Adipose tissue (tissue), 3 donors: Measurements from ENCODE around the gene RBMS3. TPM values are rescaled to one million over a fixed set of nuclear protein-coding genes. Genes with fewer than 3 reads are reported as not detected.

Experiments used
- H3K27ac ChIP-seq: one replicate; pipeline ENCODE4 v1.5.1; 2013; ENCODE audit warnings: low read depth, low read length
- WGBS, 3 donors: extraction: QIAGEN DNeasy Blood & Tissue Kit; methylation state at CpG; one replicate each; pipeline ENCODE4 v1.1.7; 2013; 5-methylcytosine and 5-hydroxymethylcytosine counted together
- polyA plus RNA-seq, 3 donors: library from polyadenylated mRNA; stranded (reverse); fragments of 200-250 nt; gene quantifications; one replicate each; pipeline ENCODE4 v1.2.3, GENCODE V29; 2013
- donor health status: healthy with polysubstance abuse.
- donor health status: Bipolar disorder and iron deficiency.
- donor health status: healthy.

Gene RBMS3
- polyA plus RNA-seq, 3 donors = 1.4 to 16.2 (median 10.2) TPM

DNA sequence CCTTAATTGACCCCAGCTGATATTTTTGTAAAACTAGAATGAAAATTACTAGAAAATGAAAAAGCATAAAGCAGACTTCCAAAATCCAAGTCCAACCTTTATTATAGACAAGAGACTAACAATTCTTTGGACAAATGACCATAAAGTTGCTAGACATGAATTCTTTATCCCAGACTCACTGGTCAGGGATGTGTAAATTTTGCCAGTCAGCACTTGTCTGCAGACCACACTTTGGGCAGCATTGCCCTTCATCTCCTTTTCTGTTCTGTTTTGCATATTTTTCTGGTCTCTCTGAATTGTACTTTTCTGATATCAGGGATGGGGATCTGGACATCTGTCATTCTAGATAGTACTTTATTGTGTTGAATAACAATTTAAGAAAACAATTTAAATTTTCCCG lies 10.1 kb upstream of the RBMS3 start:
- WGBS, 3 donors = 97 to 100% (median 97%) methylated on average over 1 of the region's 1 CpG
- H3K27ac ChIP-seq = no peak overlapping the region

DNA sequence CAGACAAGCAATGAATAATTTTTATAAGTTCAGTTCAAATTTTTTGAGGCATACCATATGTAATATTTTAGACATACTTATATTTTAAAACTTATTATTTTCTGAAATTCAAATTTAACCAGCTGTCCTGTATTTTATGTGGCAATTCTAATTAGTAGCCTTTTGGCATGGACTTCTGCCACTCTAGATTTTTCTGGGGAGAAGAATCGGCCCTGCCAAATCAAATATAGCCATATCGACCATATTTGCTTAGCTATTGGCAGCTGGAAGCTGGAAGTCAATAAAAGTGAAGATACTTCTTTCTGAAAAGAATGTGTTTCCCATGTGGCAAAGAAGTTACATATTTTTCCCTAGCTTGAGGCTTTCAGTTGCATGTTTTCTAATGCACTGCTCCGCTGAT lies 9.4 kb upstream of the RBMS3 start:
- no peak overlapping the region for H3K27ac ChIP-seq
- 54 to 86% (median 83%) methylated on average over 3 of the region's 3 CpGs for WGBS, 3 donors

DNA sequence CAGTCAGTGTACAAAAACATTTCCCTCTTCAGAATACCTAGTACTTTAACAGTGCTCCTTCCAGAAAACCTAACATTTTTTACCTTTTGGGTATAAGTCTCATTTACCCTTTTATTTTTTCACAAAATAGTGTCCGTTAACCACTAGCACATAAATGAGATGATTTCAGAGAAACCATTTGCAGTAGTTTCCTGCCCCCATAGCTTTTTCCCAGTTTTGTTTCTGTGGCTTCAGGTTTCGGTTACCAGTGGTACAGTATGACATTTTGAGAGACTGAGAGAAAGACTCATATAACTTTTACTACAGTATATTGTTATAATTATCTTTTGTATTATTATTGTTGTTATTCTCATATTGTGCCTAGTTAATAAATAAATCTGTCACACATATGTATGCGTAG lies 6.2 kb upstream of the RBMS3 start:
- 83 to 96% (median 94%) methylated on average over 3 of the region's 3 CpGs for WGBS, 3 donors
- no peak overlapping the region for H3K27ac ChIP-seq

DNA sequence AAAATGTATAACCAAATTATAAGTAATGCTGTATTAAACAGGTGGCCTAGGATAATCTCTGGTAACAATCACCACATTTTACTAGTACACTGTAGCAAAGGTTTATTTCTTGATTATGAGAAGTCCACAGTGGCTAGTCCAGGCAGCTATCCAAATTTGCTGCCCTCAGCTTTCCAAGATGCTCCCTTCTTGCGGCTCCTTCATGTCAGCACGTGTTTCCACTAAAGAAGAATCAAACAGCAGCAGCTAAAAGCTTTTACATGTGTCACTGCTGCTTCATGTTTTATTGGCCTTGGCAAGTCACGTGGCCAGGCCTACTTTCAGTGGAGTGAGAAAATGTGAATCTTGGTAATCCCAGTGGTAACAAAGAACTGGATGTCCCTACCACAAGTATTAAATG lies 5.6 kb upstream of the RBMS3 start:
- no peak overlapping the region for H3K27ac ChIP-seq
- 58 to 73% (median 63%) methylated on average over 3 of the region's 3 CpGs for WGBS, 3 donors

DNA sequence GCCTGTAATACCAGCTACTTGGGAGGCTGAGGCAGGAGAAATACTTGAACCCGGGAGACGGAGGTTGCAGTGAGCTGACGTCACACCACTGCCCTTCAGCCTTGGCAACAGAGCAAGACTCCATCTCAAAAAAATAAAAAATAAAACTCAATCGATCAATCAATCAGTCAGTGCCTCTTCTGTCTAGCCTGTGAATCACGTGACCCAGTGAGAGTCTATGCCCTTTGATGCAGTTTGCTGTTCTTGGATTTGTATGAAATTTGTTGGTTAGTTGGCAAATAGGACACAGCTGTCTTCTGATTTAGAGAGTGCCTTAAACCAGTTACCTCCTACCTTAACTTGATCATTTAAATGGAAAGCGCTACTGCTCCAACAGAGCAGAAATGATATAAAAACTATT lies 3.6 kb upstream of the RBMS3 start:
- H3K27ac ChIP-seq = no peak overlapping the region
- 90 to 97% (median 96%) methylated on average over 6 of the region's 6 CpGs for WGBS, 3 donors

DNA sequence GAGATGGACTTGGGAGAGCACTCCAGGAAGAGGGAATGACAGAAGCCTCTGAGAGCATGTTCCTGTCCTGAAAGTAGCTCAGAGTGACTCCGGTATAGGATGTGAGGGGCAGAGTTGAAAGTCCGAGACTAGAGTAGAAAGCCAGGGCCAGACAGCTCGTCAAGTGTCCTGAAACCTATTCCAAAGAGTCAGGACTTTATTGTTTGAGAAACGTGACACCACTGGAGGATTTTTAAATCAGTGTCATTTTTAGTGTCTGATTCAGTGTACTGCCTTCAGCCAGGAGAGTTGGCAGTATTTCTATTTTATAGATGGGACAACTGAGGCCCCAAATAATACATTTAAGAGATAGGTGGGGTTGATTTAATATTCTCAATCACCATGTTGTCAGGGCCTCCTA lies 1.6 kb upstream of the RBMS3 start:
- WGBS, 3 donors = 61 to 82% (median 68%) methylated on average over 4 of the region's 4 CpGs

DNA sequence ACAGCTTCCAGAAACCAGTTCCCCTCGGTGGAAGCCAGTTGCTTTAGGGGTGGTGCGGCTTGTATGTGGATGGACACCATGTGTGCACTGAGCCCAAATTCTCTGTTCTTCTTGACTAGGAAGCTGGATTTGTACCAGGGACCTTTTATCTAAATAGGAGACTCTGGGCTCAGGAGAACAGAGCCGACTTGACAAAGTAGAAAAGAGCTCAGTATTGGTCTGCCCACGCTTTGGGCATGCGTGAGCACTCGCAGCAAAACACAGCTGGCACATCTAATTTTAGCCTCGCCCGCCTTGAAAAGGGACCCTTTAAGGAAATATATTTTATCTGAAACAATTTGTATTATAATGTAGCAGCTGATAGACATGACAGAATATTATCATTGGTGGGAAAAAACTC lies 1.1 kb upstream of the RBMS3 start:
- WGBS, 3 donors = 54 to 63% (median 61%) methylated on average over 8 of the region's 8 CpGs
- no peak overlapping the region for H3K27ac ChIP-seq

More for the DNA sequence above, 1.6 kb upstream of the RBMS3 start:
- no peak overlapping the region for H3K27ac ChIP-seq

DNA sequence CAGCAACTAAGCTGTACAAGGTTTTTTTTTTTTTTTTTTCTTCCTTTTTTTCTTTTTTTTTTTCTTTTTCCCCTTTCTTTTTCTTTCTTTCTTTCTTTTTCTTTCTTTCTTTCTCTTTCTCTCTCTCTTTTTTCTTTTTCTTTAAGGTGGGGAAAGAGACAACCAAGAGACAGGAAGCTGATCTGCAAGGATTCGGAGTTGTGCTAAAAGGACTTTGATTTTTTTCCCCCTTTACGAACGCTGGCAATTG lies 148 bp downstream of the RBMS3 start:
- 1 to 7% (median 1%) methylated on average over 3 of the region's 3 CpGs for WGBS, 3 donors

DNA sequence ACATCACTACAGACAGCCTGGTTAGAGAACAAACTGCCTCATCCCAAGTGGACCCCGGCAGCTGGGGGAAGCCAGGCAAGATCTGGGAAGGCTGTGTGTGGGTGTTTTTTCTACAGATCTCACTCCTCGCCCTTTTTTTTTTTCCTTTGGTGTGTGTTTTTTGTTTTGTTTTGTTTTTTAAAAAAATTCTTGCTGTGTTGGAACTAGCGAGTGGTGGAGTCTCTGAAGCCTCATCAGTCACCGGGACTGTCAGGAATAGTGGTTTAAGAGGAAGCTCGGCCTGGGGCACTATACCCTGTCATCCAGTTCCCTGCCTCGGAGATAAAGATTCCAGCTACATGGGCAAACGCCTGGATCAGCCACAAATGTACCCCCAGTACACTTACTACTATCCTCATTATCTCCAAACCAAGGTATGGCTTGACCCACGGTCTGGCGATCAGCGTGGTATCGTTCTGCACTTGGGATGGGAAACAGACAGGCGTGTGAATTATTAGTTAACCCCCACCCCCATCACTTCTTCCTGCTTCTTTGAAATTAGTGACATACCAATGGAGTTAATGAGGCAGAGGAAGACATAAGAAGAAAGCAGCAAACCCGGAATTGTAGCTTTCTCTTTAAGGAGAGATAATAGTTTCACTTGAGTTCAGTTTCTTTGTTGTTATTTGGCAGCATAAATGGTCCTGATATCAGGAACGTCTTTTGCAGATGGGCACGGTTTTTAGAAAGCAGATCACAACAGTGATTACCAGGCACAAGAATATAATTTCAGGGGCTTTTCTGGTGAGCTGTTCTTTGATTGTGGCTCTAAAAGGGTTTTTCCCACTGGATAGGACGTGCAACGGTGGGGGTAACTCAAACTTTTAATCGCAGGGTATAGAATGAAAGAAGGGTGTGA lies 722 bp downstream of the RBMS3 start:
- WGBS, 3 donors = 7 to 21% (median 10%) methylated on average over 18 of the region's 18 CpGs
- H3K27ac ChIP-seq = peak overlapping the region; percentile 33

More for the DNA sequence above, 148 bp downstream of the RBMS3 start:
- no peak overlapping the region for H3K27ac ChIP-seq

DNA sequence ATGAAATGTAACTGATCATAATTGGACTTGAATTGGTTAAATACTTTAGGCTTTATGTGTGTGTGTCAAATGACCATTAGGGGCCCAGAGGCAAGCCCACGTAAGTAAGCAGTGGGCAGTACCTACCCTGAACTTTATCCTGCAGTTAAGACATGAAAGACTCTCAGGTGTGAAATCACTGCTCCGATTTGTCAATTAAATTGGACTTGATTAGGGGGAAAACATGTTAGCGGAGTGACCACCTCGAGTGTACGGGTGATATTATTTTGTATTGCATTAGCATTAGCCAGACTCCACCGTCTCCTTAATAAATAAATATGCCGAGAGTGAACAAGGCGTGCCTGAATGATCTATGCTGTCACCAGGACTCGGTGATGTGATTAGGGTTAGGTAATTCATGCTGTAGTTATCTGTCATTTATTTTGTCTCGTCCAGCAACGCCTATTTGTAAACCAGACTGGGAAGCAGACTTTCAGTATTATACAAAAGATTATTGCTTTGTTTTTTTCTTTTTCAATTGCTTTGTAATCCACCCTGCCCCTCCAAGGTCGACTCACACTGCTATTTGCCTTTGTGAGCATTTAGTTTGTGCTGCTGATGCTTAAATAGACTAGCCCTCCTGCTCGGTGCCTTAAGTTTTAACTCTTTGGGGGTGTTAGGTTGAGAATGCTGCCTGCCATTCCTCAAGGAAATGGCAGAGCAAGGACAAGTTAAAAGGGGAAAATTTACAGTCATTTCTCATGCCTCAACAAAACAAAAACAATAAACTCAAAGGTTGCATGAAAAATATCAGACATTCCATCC lies 1.8 kb downstream of the RBMS3 start:
- WGBS, 3 donors = 22 to 34% (median 26%) methylated on average over 13 of the region's 13 CpGs
- no peak overlapping the region for H3K27ac ChIP-seq

DNA sequence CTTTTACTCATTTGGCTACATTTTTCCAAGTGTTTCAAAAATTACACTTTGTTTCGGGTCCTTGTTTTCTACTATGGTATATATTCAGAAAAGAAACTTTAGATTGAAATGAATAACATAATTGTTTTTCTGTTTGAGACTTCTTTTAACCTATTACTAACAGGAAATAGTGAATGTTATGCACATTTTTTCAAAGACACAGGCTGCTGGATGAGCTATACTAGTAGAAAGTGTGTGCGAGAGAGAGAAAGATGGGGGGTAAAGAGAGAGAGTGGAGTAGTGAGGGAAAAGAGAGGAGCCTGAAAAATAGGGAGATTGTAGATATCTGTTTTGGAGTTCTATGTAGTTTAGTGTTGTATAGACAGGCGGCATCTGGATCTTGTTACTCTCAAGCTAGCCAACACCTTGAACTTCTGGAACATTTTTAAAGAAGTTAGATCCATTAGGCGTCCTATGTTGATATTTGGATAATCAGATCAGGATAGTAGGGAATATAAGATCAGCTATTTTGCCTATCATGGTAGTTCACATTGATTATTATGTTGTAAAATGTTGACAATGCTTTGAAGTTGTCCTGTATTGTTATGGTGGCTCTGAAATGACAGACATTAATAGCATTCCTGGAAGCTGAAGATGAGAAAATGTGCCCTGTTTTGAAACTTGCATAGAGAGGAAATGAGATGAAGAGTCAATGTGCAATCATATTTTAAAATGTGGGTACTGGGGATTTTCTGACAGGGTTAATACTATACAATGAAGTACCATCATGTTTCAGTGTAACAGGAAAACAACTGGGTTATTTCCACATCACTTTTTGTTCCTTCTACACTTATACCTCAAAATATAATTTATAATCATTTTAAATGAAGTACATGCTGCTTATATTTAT lies 2.6 kb downstream of the RBMS3 start:
- no peak overlapping the region for H3K27ac ChIP-seq
- 34 to 52% (median 44%) methylated on average over 4 of the region's 4 CpGs for WGBS, 3 donors

DNA sequence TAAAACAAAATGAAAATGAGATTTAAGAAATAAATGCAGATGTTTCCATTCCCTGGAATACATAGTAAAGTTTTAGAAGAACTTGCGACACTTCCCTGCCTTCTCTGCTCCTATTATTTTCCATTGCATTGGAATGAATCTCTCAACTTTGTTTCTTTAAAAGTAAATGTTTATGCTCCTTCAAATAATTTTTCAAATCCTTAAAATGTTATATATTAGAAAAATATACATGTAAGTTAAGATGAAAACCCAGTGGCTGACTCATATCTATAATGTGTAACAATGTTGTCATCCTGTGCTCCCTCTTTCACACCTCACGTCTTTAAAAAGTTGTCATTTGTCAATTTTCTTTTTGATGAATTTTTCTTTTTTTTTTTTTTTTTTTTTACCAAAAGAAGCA lies 3.6 kb downstream of the RBMS3 start:
- no peak overlapping the region for H3K27ac ChIP-seq
- 28 to 65% (median 52%) methylated on average over 2 of the region's 2 CpGs for WGBS, 3 donors

DNA sequence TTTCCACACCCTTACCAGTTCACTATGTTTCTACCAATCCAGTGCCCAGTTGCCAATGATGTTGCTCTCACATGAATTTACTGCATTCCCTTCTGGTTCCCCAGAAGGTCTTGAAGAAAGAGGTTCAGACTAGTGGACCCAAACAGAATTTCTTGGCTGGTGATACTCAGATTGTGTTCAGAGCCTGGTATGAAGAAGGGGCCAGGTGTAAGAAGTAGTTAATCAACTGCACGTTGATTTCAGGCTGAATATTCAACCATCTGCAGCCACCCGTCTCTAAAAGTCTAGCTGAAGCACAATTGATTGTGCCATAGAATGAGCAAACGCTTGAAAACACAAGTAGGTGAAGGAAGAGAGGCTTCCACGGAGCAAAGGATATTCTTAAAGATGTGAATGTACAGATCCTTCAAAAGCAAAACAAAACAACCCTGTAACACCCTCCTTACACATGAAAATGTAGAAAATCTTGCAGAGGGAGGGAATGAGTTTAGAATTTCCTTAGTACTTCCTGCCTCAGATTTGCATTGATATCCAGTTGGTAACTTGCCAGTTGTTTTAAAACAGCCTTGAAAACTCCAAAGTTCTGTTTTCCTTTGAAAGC lies 4.7 kb downstream of the RBMS3 start:
- WGBS, 3 donors = 6 to 15% (median 12%) methylated on average over 4 of the region's 4 CpGs
- H3K27ac ChIP-seq = no peak overlapping the region

DNA sequence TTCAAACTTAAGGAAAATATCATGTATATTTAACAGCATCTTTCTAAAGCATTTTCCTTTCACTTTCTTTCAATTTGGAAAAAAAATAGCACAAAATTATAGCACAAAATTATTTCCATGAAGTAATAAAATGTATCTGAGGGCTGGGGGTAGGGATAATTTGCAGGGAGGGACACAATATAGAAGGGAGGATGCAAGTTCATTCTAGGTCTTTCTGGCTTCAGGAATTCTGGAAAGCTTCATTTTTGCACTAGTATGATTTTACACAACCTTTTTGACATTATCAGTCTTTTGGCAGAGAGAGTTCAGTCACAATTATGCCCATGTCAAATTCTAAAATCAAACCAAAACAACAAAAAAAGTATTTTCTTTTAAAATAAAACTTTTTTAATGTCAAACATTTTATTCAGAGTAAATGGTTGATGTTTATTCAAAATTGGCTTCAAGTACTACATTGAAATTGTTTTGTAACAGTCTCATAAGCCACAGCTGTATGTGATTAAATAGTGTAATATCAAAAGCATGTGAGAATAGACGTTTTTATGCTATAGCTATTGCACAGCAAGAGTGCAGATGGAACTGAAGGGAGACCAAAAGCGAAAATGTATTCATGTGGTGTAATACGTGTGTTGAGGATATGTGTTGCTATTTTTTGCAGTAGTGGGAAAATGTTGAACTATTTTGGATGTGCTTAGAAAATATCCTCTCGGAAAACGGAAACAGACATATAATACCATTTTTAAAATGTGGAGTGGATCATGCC lies 5.8 kb downstream of the RBMS3 start:
- WGBS, 3 donors = 42 to 60% (median 49%) methylated on average over 5 of the region's 5 CpGs
- H3K27ac ChIP-seq = no peak overlapping the region

DNA sequence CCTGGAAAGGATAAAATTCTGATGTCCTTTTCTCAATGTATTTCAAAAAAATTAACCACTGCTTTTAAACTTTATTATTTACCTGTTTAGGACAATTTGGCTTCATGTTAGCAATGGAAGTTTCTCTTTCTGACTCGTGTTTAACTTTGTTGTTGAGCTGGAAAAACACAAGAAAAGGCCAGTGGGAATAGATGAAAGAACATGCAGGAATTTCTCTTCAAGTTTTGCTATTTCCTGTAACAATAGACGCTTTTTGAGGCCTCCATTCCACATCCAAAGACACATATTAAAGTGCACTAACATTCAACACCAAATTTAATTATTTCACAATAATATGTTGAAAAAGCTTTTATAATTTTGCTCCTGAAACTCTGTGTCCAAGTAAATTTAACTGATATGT lies 9.7 kb downstream of the RBMS3 start:
- no peak overlapping the region for H3K27ac ChIP-seq
- 38 to 47% (median 45%) methylated on average over 2 of the region's 2 CpGs for WGBS, 3 donors

DNA sequence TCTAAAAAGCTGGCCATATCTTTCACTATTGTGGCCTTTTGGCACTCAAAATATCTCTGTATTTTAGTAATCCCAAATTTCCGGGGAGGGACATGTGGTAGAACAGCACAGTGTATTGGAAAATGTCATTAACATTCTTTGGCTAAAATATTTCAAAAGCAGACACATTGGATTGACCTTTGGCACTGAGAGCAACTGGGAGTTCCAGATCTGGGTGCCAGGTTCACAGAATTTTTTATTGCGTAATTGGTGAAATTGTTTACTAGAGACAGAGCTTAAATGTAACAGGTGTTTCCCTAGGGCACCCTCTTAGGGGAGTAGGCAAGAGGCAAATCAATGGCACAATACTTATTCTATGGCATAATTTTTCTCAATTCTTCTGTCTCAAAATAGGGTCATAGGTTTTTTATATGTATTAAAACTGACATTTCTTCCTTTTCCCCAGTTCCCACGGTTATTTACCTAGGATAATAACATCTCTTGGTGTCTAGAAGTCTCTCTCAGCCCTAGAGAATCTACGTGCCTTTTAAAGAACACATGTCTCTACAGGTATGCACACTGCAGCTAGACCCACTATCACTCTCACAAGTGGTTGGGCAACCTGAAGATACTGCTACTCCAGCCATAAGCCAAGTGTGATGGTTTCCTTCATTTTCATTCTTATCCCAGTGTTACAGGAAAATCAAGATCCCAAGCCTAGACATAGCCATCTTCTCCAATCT lies 10.6 kb downstream of the RBMS3 start:
- H3K27ac ChIP-seq = no peak overlapping the region
- WGBS, 3 donors = 38 to 61% (median 54%) methylated on average over 4 of the region's 4 CpGs

DNA sequence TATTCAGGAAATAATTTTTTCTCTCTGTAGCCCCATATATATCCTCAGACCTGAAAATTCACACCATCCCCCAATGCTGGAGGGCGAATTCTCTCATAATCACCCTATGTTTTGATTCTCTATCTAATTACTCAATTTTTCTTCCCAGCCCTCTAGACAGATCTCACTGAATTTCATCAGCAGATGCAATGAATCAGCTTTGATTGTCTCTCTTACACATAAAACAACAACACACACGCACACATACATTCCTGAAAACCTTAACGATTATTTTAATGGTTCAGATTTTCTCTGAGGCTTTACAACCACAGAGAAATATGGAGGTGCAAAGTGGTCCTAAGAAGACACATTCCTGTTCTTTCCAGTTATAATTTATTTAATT lies 11.1 kb downstream of the RBMS3 start:
- WGBS, 3 donors = 88 to 93% (median 91%) methylated on average over 3 of the region's 3 CpGs
- no peak overlapping the region for H3K27ac ChIP-seq
